ENCODE data around the gene PSMD1.

The PSMD1 gene

DNA sequence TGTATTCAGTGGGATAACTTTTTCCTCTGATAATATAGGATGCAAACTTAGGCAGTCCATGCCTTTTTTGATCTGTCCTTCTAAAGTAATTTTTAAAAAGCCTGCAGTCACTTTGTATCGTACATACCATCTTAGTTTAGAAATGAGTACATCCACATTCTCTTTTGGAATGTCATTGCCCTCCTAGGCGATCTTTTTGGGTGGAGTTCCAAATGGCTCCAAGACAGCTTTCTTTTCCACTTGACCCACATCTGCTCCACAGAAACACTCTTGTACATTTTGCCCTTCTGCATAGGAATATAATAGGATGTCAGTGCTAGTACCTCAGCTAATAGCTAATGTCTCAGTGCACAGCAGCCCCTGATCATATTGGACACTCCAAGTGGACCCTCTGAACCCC is 90.0 kb downstream of the PSMD1 start:
- peak overlapping the region; percentile 91 for H3K27ac Mint-ChIP-seq

DNA sequence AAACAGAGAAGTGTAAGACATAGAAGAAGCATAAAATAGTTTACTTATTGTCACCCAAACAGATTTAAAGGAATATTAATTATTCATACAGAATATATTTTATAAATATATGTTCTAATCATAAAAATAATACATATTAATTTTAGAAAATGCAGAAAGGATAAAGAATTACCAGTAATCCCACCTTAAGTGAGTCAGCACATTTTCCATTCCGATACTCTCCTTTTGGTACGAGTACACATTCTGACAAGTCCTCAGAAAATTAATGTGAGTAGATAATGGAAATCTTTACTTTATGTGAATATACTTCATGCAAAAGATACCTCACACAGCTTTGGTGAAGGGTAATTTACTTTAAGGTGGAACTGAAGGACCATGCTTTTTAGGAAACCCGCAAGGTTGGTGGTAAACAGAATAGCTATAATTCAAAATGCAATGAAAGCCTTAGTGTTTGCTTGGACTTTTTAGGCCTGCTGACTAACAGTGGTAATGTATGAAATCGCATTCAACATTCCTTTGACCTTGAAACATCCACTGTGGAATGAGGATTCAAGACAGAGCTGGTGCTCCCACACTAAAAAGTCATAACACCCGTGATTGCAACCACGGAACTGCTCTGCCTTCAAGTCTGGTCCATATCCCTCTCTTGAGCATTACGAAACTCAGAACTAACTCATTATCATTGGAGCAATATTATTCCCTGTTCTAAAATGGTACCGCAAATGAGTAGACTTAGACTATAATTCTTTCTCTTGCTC is 96.3 kb downstream of the PSMD1 start:
- no peak overlapping the region for H3K4me3 Mint-ChIP-seq
- TF ChIP-seq, protein P1, sequence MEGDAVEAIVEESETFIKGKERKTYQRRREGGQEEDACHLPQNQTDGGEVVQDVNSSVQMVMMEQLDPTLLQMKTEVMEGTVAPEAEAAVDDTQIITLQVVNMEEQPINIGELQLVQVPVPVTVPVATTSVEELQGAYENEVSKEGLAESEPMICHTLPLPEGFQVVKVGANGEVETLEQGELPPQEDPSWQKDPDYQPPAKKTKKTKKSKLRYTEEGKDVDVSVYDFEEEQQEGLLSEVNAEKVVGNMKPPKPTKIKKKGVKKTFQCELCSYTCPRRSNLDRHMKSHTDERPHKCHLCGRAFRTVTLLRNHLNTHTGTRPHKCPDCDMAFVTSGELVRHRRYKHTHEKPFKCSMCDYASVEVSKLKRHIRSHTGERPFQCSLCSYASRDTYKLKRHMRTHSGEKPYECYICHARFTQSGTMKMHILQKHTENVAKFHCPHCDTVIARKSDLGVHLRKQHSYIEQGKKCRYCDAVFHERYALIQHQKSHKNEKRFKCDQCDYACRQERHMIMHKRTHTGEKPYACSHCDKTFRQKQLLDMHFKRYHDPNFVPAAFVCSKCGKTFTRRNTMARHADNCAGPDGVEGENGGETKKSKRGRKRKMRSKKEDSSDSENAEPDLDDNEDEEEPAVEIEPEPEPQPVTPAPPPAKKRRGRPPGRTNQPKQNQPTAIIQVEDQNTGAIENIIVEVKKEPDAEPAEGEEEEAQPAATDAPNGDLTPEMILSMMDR (IDR thresholded peaks at IDR 0.05): no peak
- no peaks in the 10 kb centered on the region for H3K4me1 Mint-ChIP-seq
- H3K27ac Mint-ChIP-seq: no peak overlapping the region
- peaks cover 32% of the 10 kb centered on the region for H3K36me3 Mint-ChIP-seq (ENCODE audit: low read depth)
- no peak for DNase-seq
- no peaks in the 10 kb centered on the region for H3K27me3 Mint-ChIP-seq (ENCODE audit: low read depth, poor library complexity)
- no peaks in the 10 kb centered on the region for H3K9me3 Mint-ChIP-seq

More for the DNA sequence above, 90.0 kb downstream of the PSMD1 start:
- Mint-ChIP-seq H3K4me3 (no peak overlapping the region), H3K36me3 (ENCODE audit: low read depth) (peaks cover 52% of the 10 kb centered on the region), H3K27me3 (ENCODE audit: low read depth, poor library complexity) (no peaks in the 10 kb centered on the region), H3K4me1 (peaks cover 10% of the 10 kb centered on the region), H3K9me3 (no peaks in the 10 kb centered on the region)
- TF ChIP-seq, protein P1 (IDR thresholded peaks at IDR 0.05): no peak
- no peak for DNase-seq

DNA sequence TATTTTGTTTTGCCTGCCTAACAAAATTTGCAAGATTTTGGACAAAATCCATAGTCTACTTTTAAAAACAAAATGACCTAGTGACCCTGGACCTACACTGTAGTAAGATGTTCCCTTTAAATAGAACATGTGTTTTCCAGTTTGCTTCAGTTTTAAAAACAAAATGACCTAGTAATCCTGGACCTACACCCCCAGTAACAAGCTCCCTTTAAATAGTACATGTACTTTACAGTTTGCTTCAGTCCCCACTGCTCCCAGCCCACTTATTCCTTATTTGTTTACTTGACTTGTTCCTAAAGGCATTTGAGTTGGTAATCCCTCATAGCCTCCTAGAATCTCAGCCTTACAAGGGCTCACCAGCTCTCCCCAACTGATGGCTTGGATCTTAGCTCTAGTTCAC is 102.6 kb downstream of the PSMD1 start:
- Mint-ChIP-seq H3K4me3 (no peak overlapping the region), H3K4me1 (peaks cover 17% of the 10 kb centered on the region), H3K27me3 (ENCODE audit: low read depth, poor library complexity) (no peaks in the 10 kb centered on the region), H3K36me3 (ENCODE audit: low read depth) (peaks cover 22% of the 10 kb centered on the region), H3K27ac (peak overlapping the region; percentile 79), H3K9me3 (no peaks in the 10 kb centered on the region)
- TF ChIP-seq, protein P1 (IDR thresholded peaks at IDR 0.05): no peak
- no peak for DNase-seq

DNA sequence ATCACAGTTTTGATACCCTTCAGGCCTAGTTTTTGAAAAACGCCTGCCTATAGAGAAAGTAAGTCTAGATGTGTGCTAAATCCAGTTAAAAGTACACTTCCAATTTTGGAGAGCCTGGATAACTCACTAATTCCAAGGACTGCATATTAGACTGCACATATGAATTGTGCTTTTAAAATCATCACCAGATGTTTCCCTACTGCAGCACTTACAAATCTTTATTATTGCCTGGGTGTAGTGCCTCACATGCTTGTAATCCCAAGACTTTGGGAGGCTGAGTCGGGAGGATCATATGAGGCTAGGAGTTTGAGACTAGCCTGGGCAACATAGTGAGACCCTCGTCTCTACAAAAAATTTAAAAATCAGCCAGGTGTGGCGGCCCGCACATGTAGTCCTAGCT is 104.0 kb downstream of the PSMD1 start:
- DNase-seq: no peak
- no peak overlapping the region for H3K27ac Mint-ChIP-seq
- TF ChIP-seq, protein P1 (IDR thresholded peaks at IDR 0.05): no peak
- peaks cover 17% of the 10 kb centered on the region for H3K4me1 Mint-ChIP-seq
- no peak overlapping the region for H3K4me3 Mint-ChIP-seq
- peaks cover 33% of the 10 kb centered on the region for H3K36me3 Mint-ChIP-seq (ENCODE audit: low read depth)
- no peaks in the 10 kb centered on the region for H3K27me3 Mint-ChIP-seq (ENCODE audit: low read depth, poor library complexity)
- no peaks in the 10 kb centered on the region for H3K9me3 Mint-ChIP-seq

DNA sequence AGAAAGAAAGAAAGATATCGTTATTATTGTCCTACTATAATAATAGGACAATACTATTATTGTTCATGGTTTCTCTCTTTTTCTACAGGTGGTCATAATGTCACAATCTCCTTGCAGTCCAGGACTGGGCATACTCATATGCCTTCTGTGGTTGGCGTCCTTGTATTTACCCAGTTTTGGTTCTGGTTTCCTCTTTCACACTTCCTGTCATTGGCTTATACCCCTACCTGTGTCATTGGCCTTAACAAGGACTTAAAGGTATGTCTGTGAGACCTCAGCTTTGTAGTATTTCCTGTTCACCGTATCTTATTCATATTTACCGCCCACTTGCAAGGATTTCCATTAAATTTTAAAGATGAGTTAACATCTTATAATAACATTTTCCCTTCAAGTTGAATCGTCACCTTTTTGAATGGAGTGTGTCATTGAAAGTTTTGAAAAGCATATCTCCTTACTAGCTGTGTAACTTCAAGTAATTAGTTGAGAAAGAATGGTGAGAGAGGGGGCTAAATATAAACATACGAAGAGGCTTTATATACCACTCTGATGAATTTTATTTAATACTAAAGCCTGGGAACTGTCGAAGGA is 104.7 kb downstream of the PSMD1 start:
- Mint-ChIP-seq H3K36me3 (ENCODE audit: low read depth) (peaks cover 33% of the 10 kb centered on the region), H3K9me3 (no peaks in the 10 kb centered on the region), H3K4me3 (no peak overlapping the region), H3K27me3 (ENCODE audit: low read depth, poor library complexity) (no peaks in the 10 kb centered on the region), H3K4me1 (peaks cover 17% of the 10 kb centered on the region), H3K27ac (peak overlapping the region; percentile 80)
- DNase-seq: no peak
- TF ChIP-seq, protein P1 (IDR thresholded peaks at IDR 0.05): no peak

Data from nephron progenitor cell (in vitro differentiated cells).